IMR-90 (cell line): Measurements from ENCODE around the gene MS4A15. TPM values are rescaled to one million over a fixed set of nuclear protein-coding genes. Genes with fewer than 3 reads are reported as not detected.

Experiments used
- ATAC-seq: fragments of 200-7000 bp; cut with Tn5 transposase; 2 replicates; pipeline ENCODE4 v1.9.1; 2020; ENCODE audit warnings: low read depth, mild to moderate bottlenecking, moderate library complexity
- BruUV-seq: library from RNA; stranded (reverse); fragments of 400-500 nt; replicated peaks from 2 replicates; lab custom pipeline; 2021; lab: Mats Ljungman, UMichigan
- CTCF ChIA-PET: fragments of 300-600 bp; formaldehyde crosslinking; extraction: SDS; loops from one replicate; lab custom pipeline; 2021; ENCODE audit warnings: antibody characterized with exemption; lab: Yijun Ruan, JAX
- POLR2A ChIA-PET: fragments of 300-600 bp; sonication (Branson Sonifier 250); formaldehyde crosslinking; loops from one replicate; lab custom pipeline; 2022; ENCODE audit warnings: antibody characterized with exemption; ENCODE audit not compliant: unreplicated experiment; lab: Charles Lee
- DNase-seq: peaks from one replicate; pipeline ENCODE4 v3.0.0; 2013
- H2AFZ ChIP-seq: replicated peaks from 2 replicates; pipeline ENCODE3; 2013; ENCODE audit warnings: low read length, mild to moderate bottlenecking; ENCODE audit not compliant: poor library complexity
- H2AK5ac ChIP-seq: 2 replicates; pipeline ENCODE4 v1.6.1; 2013; ENCODE audit warnings: low read depth, low read length, inconsistent platforms
- H2AK9ac ChIP-seq: replicated peaks from 2 replicates; pipeline ENCODE3; 2013; ENCODE audit warnings: mild to moderate bottlenecking, low read depth, low read length, moderate library complexity; ENCODE audit not compliant: poor library complexity
- H2BK120ac ChIP-seq: 2 replicates; pipeline ENCODE4 v1.6.1; 2013; ENCODE audit warnings: low read depth, low read length, inconsistent platforms
- H2BK15ac ChIP-seq: 3 replicates; pipeline ENCODE4 v1.6.1; 2013; ENCODE audit warnings: low read depth, low read length, inconsistent platforms
- H2BK20ac ChIP-seq: 2 replicates; pipeline ENCODE4 v1.6.1; 2013; ENCODE audit warnings: low read depth, mild to moderate bottlenecking, inconsistent platforms, low read length, moderate library complexity
- H2BK5ac ChIP-seq: 2 replicates; pipeline ENCODE4 v1.6.1; 2013; ENCODE audit warnings: mild to moderate bottlenecking, low read depth, low read length, inconsistent platforms; ENCODE audit not compliant: poor library complexity, severe bottlenecking
- H3K14ac ChIP-seq: replicated peaks from 2 replicates; pipeline ENCODE4 v1.6.1; 2013; ENCODE audit warnings: low read depth, low read length, inconsistent platforms
- H3K18ac ChIP-seq: 2 replicates; pipeline ENCODE4 v1.6.1; 2013; ENCODE audit warnings: low read depth, low read length, control low read depth
- H3K23ac ChIP-seq: 2 replicates; pipeline ENCODE4 v1.6.1; 2013; ENCODE audit warnings: low read depth, low read length, inconsistent platforms
- H3K27ac ChIP-seq: 2 replicates; pipeline ENCODE4 v1.5.1; 2013; ENCODE audit warnings: mild to moderate bottlenecking, control low read depth, low read length; ENCODE audit not compliant: insufficient read depth
- H3K27me3 ChIP-seq: 2 replicates; pipeline ENCODE4 v1.6.1; 2013; ENCODE audit warnings: low read length; ENCODE audit not compliant: control insufficient read depth, insufficient read depth
- H3K36me3 ChIP-seq: 2 replicates; pipeline ENCODE4 v1.6.1; 2013; ENCODE audit warnings: low read length, mixed read lengths; ENCODE audit not compliant: control insufficient read depth, insufficient read depth
- H3K4ac ChIP-seq: 2 replicates; pipeline ENCODE4 v1.6.1; 2013; ENCODE audit warnings: low read depth, low read length, inconsistent platforms
- H3K4me1 ChIP-seq: 2 replicates; pipeline ENCODE4 v1.6.1; 2013; ENCODE audit warnings: low read length, mixed read lengths; ENCODE audit not compliant: control insufficient read depth, insufficient read depth
- H3K4me2 ChIP-seq: 2 replicates; pipeline ENCODE4 v1.6.1; 2013; ENCODE audit warnings: low read depth, mild to moderate bottlenecking, control low read depth, low read length, moderate library complexity
- H3K4me3 ChIP-seq: 2 replicates; pipeline ENCODE4 v1.5.1; 2013; ENCODE audit warnings: low read depth, mild to moderate bottlenecking, control low read depth, low read length, moderate library complexity; ENCODE audit not compliant: insufficient read depth
- H3K56ac ChIP-seq: 2 replicates; pipeline ENCODE4 v1.6.1; 2013; ENCODE audit warnings: low read length, inconsistent platforms; ENCODE audit not compliant: insufficient read depth; ENCODE audit errors: extremely low read depth
- H3K79me1 ChIP-seq, 2 experiments: 2 replicates each; pipeline ENCODE4 v1.6.1; 2013; ENCODE audit warnings: low read length in 2 of 2, inconsistent platforms in 1 of 2, low read depth in 1 of 2
- H3K9ac ChIP-seq: 2 replicates; pipeline ENCODE4 v1.6.1; 2013; ENCODE audit warnings: low read depth, low read length, control low read depth
- H3K9me1 ChIP-seq: 2 replicates; pipeline ENCODE4 v1.6.1; 2013; ENCODE audit warnings: low read length, inconsistent platforms; ENCODE audit not compliant: insufficient read depth
- H3K9me3 ChIP-seq: 2 replicates; pipeline ENCODE4 v1.6.1; 2013; ENCODE audit warnings: low read length; ENCODE audit not compliant: control insufficient read depth, insufficient read depth
- H4K20me1 ChIP-seq: 2 replicates; pipeline ENCODE4 v1.6.1; 2013; ENCODE audit warnings: low read length, inconsistent platforms; ENCODE audit not compliant: insufficient read depth
- H4K5ac ChIP-seq: 2 replicates; pipeline ENCODE4 v1.6.1; 2013; ENCODE audit warnings: mild to moderate bottlenecking, low read depth, low read length, control low read depth
- H4K8ac ChIP-seq, 2 experiments: 2 replicates each; pipeline ENCODE4 v1.6.1; 2013; ENCODE audit warnings: low read depth in 2 of 2, low read length in 2 of 2, control low read depth in 1 of 2, inconsistent platforms in 1 of 2
- H4K91ac ChIP-seq: 2 replicates; pipeline ENCODE4 v1.6.1; 2013; ENCODE audit warnings: low read depth, low read length, inconsistent platforms; ENCODE audit not compliant: insufficient read depth
- CEBPB ChIP-seq: IDR thresholded peaks from 2 replicates; pipeline ENCODE4 v1.6.1; 2012; ENCODE audit warnings: low read depth, low read length, improper control_type of control experiment
- MXI1 ChIP-seq: IDR thresholded peaks from 2 replicates; pipeline ENCODE4 v1.6.1; 2012; ENCODE audit warnings: low read depth, mild to moderate bottlenecking, low read length, moderate library complexity, borderline replicate concordance
- SMC3 ChIP-seq: fragments of 150-350 bp; IDR thresholded peaks from 2 replicates; pipeline ENCODE4 v1.6.1; 2016; ENCODE audit warnings: low read depth, mild to moderate bottlenecking, antibody characterized with exemption, low read length, moderate library complexity
- WGBS, 2 experiments: methylation state at CpG; one replicate each; pipeline versions ENCODE4 v1.1.5 to v1.1.7; 2013; ENCODE audit warnings: missing lambda C conversion rate in 2 of 2; ENCODE audit not compliant: insufficient read length in 1 of 2; ENCODE audit errors: extremely low coverage in 2 of 2; 5-methylcytosine and 5-hydroxymethylcytosine counted together
- dilution Hi-C: fragments of 300-500 bp; cut with HindIII; formaldehyde crosslinking; loops from one replicate; pipeline ENCODE4 v1.14.3; 2018; ENCODE audit warnings: low sequenced_read_pairs; ENCODE audit not compliant: unreplicated experiment
- in situ Hi-C: fragments of 300-500 bp; cut with MboI; formaldehyde crosslinking; loops from 3 replicates; pipeline ENCODE4 v1.14.3; 2019; ENCODE audit warnings: low sequenced_read_pairs, inconsistent platforms, mixed read lengths
- intact Hi-C: fragments of 100-400 bp; cut with micrococcal nuclease; formaldehyde crosslinking; loops from 2 replicates; pipeline ENCODE4 v1.10.0; 2022
- polyA plus RNA-seq, 3 experiments: library from polyadenylated mRNA; depleted of rRNA; stranded (reverse); fragments of >200 nt; gene quantifications; 2 replicates each; pipeline ENCODE4 v1.2.3, GENCODE V29; 2012; ENCODE audit warnings: low replicate concordance in 1 of 3
- total RNA-seq: library from RNA; depleted of rRNA; stranded (reverse); fragments of >200 nt; gene quantifications from 2 replicates; pipeline ENCODE4 v1.2.3, GENCODE V29; 2012

Gene MS4A15
- total and polyA plus RNA-seq, 2 of the 4 experiments (the other 2 are of a cell fraction) = not detected

- no peak for TF ChIP-seq SMC3
- TF ChIP-seq MXI1 = peak; percentile 9; the same call in 1 of the 2 replicates
- peak; percentile 85 for TF ChIP-seq CEBPB
- Histone ChIP-seq H2AK9ac (no peak overlapping the region), H3K79me1 (no peaks in the 10 kb centered on the region), H4K8ac (no peak overlapping the region; a peak in 1 of 4 replicates), H3K18ac (no peak overlapping the region), H3K56ac (no peak overlapping the region), H3K36me3 (no peaks in the 10 kb centered on the region), H4K20me1 (no peaks in the 10 kb centered on the region), H4K91ac (no peak overlapping the region), H3K9me3 (no peaks in the 10 kb centered on the region), H3K9ac (no peak overlapping the region), H2AK5ac (no peak overlapping the region), H3K23ac (no peak overlapping the region), H3K27ac (no peak overlapping the region), H4K5ac (no peak overlapping the region), H3K4me3 (no peak overlapping the region), H3K4me1 (no peaks in the 10 kb centered on the region; the same call in 1 of the 2 replicates), H3K4me2 (no peak overlapping the region), H2BK120ac (no peak overlapping the region), H2BK15ac (no peak overlapping the region; the same call in 2 of the 3 replicates), H3K27me3 (peaks cover 24% of the 10 kb centered on the region), H3K14ac (no peak overlapping the region), H3K4ac (no peak overlapping the region), H2BK20ac (no peak overlapping the region), H3K9me1 (peaks cover 5% of the 10 kb centered on the region; the same call in 1 of the 2 replicates), H2AFZ (no peak overlapping the region), H2BK5ac (no peak overlapping the region)
- no CpG with 5 or more reads among the region's 2 CpGs for WGBS, 2 experiments
- BruUV-seq = no TSS peak
- DNase-seq (peak; percentile 82), ATAC-seq (peak; percentile 45)
- in situ Hi-C loops = loop anchor here (5.0 kb wide), 1 partner anchor 120 kb away; no protein-coding TSS in a partner anchor
- intact Hi-C loops = no loop called here
- dilution Hi-C loops = no loop called here
- POLR2A ChIA-PET = no interaction called here
- CTCF ChIA-PET = interaction anchor here (3.0 kb wide), 1 partner anchor 53 kb away, joined by 9 read pairs; no protein-coding TSS in a partner anchor
Measured at GRCh38 chr11:60777572-60777971, 20.9 kb downstream of the MS4A15 start.
